Naive thymus-derived CD4-positive, alpha-beta T cell (primary cell): Measurements from ENCODE around the gene RAVER1. TPM values are rescaled to one million over a fixed set of nuclear protein-coding genes. Genes with fewer than 3 reads are reported as not detected.

Experiments
- ATAC-seq: fragments of 150-1000 bp; cut with Tn5 transposase; 2 replicates; pipeline ENCODE4 v1.10.0; 2021; ENCODE audit warnings: mild to moderate bottlenecking, moderate library complexity
- CTCF ChIA-PET: fragments of 350-600 bp; sonication (Branson Sonifier 250); formaldehyde crosslinking; loops from one replicate; lab custom pipeline; 2021; ENCODE audit warnings: antibody characterized with exemption; lab: Charles Lee
- POLR2A ChIA-PET: fragments of 350-600 bp; sonication (Branson Sonifier 250); formaldehyde crosslinking; loops from one replicate; lab custom pipeline; 2021; ENCODE audit warnings: antibody characterized with exemption, inconsistent platforms; lab: Charles Lee
- DNase-seq, 9 donors: peaks; one replicate each; pipeline versions ENCODE4 v3.0.0 to v3.0.0-alpha.2; 2020 to 2022; ENCODE audit warnings: mixed read lengths in 1 of 9
- H3K27ac ChIP-seq: one replicate; pipeline ENCODE4 v1.7.0; 2013; ENCODE audit warnings: mild to moderate bottlenecking, low read depth, low read length, moderate library complexity
- H3K27me3 ChIP-seq, 2 donors: one replicate each; pipeline ENCODE4 v1.7.0; 2013; ENCODE audit warnings: low read length in 2 of 2, mild to moderate bottlenecking in 2 of 2, moderate library complexity in 2 of 2; ENCODE audit not compliant: control insufficient read depth in 2 of 2, insufficient read depth in 2 of 2
- H3K36me3 ChIP-seq, 3 experiments: 1 replicate in 2 of 3; 2 replicates in 1 of 3; pipeline ENCODE4 v1.7.0; 2013; ENCODE audit warnings: low read length in 3 of 3, mild to moderate bottlenecking in 3 of 3, moderate library complexity in 1 of 3; ENCODE audit not compliant: insufficient read depth in 3 of 3, control insufficient read depth in 2 of 3
- H3K4me1 ChIP-seq, 2 donors: one replicate each; pipeline ENCODE4 v1.7.0; 2013; ENCODE audit warnings: low read length in 2 of 2, mild to moderate bottlenecking in 2 of 2, moderate library complexity in 1 of 2; ENCODE audit not compliant: control insufficient read depth in 2 of 2, insufficient read depth in 2 of 2
- H3K4me3 ChIP-seq: 2 replicates; pipeline ENCODE4 v1.7.0; 2013; ENCODE audit warnings: mild to moderate bottlenecking, low read length
- H3K9me3 ChIP-seq, 3 experiments: 1 replicate in 2 of 3; 2 replicates in 1 of 3; pipeline ENCODE4 v1.7.0; 2013; ENCODE audit warnings: low read length in 3 of 3; ENCODE audit not compliant: control insufficient read depth in 2 of 3
- H3K27ac Mint-ChIP-seq, 9 donors: one replicate each; pipeline ENCODE4 v1.8.0; 2020 to 2022; ENCODE audit warnings: mixed read lengths in 9 of 9, mild to moderate bottlenecking in 8 of 9, moderate library complexity in 5 of 9, inconsistent platforms in 2 of 9
- H3K27me3 Mint-ChIP-seq, 5 donors: one replicate each; pipeline ENCODE4 v1.8.0; 2021 to 2022; ENCODE audit warnings: mixed read lengths in 5 of 5, mild to moderate bottlenecking in 1 of 5
- H3K36me3 Mint-ChIP-seq, 5 donors: one replicate each; pipeline ENCODE4 v1.8.0; 2020 to 2022; ENCODE audit warnings: mixed read lengths in 5 of 5, mild to moderate bottlenecking in 3 of 5, inconsistent platforms in 1 of 5
- H3K4me1 Mint-ChIP-seq, 7 donors: one replicate each; pipeline ENCODE4 v1.8.0; 2020 to 2022; ENCODE audit warnings: mixed read lengths in 7 of 7, mild to moderate bottlenecking in 3 of 7, inconsistent platforms in 1 of 7
- H3K4me3 Mint-ChIP-seq, 10 donors: one replicate each; pipeline ENCODE4 v1.8.0; 2020 to 2022; ENCODE audit warnings: mild to moderate bottlenecking in 10 of 10, mixed read lengths in 10 of 10, moderate library complexity in 6 of 10, inconsistent platforms in 2 of 10
- H3K9me3 Mint-ChIP-seq, 11 donors: one replicate each; pipeline ENCODE4 v1.8.0; 2020 to 2022; ENCODE audit warnings: mixed read lengths in 11 of 11, mild to moderate bottlenecking in 4 of 11, inconsistent platforms in 1 of 11, moderate library complexity in 1 of 11
- intact Hi-C, 2 donors: fragments of 100-400 bp; cut with micrococcal nuclease; formaldehyde crosslinking; loops; one replicate each; pipeline ENCODE4 v1.15.1; 2023
- polyA plus RNA-seq, 2 donors: library from polyadenylated mRNA; unstranded; fragments of 300-500 nt; fragmentation: Illumina TruSeq; gene quantifications; one replicate each; pipeline ENCODE4 v1.2.3, GENCODE V29; 2021
- total RNA-seq, 6 experiments: library from RNA in 5 of 6; stranded (reverse) in 5 of 6; gene quantifications; 1 replicate in 5 of 6; 2 replicates in 1 of 6; pipeline ENCODE4 v1.2.3 and lab custom pipeline; 2021 to 2026

RAVER1 gene
- total and polyA plus RNA-seq, 7 experiments from 2014 or later: 15.6 to 81.1 (median 49.6) TPM

- ChIA-PET POLR2A (interaction anchor here (1.2 kb wide), 1 partner anchor 19 kb away, joined by 6 read pairs; no protein-coding TSS in a partner anchor), CTCF (interaction anchor here (1.2 kb wide), 1 partner anchor 28 kb away, joined by 3 read pairs; the partner anchor contains the start of gene ICAM5)
- peaks cover 3 to 63% (median 7%) of the 10 kb centered on the region in 3 experiments for H3K36me3 ChIP-seq
- ATAC-seq (no peak), DNase-seq (no peak)
- no peaks in the 10 kb centered on the region for H3K27me3 ChIP-seq
- no peak overlapping the region for H3K27ac ChIP-seq
- Mint-ChIP-seq H3K4me1 (peaks cover 13 to 27% (median 16%) of the 10 kb centered on the region in 7 donors), H3K9me3 (peaks cover 0 to 3% (median 0%) of the 10 kb centered on the region in 11 donors), H3K27me3 (no peaks in the 10 kb centered on the region), H3K36me3 (peaks cover 5 to 16% (median 13%) of the 10 kb centered on the region in 5 donors), H3K27ac (peak overlapping the region in 2 of 9 donors; percentile 25 to 30), H3K4me3 (peak overlapping the region in 4 of 10 donors; percentile 4 to 53 (median 12))
- H3K4me1 ChIP-seq: peaks cover 6 to 13% of the 10 kb centered on the region in 2 donors
- no peak overlapping the region for H3K4me3 ChIP-seq
- H3K9me3 ChIP-seq: no peaks in the 10 kb centered on the region
- intact Hi-C loops: loop anchor here (2.0 kb wide), 2 partner anchors 16 to 64 kb away; partner anchors contain the start of genes RAVER1 (in 1 of the 2) and TYK2 (in 1 of the 2)
Observed at GRCh38 chr19:10317045-10317856, 16.1 kb downstream of the RAVER1 start.

- H3K4me3 ChIP-seq: peak overlapping the region; percentile 86
- DNase-seq: no peak
- peaks cover 6 to 13% of the 10 kb centered on the region in 2 donors for H3K4me1 ChIP-seq
- peaks cover 3 to 55% (median 7%) of the 10 kb centered on the region in 3 experiments for H3K36me3 ChIP-seq
- no peaks in the 10 kb centered on the region for H3K9me3 ChIP-seq
- no peaks in the 10 kb centered on the region for H3K27me3 ChIP-seq
- no peak for ATAC-seq
- CTCF ChIA-PET: interaction anchor here (1.2 kb wide), 1 partner anchor 27 kb away, joined by 3 read pairs; the partner anchor contains the start of gene ICAM5
- Mint-ChIP-seq H3K4me3 (peak overlapping the region; percentile 66 to 94 (median 90)), H3K36me3 (peaks cover 0 to 11% (median 8%) of the 10 kb centered on the region in 5 donors), H3K27me3 (no peaks in the 10 kb centered on the region), H3K4me1 (peaks cover 13 to 23% (median 16%) of the 10 kb centered on the region in 7 donors), H3K9me3 (peaks cover 0 to 3% (median 0%) of the 10 kb centered on the region in 11 donors), H3K27ac (peak overlapping the region; percentile 35 to 95 (median 81))
- intact Hi-C loops: loop anchor here (2.0 kb wide), 2 partner anchors 16 to 64 kb away; partner anchors contain the start of genes RAVER1 (in 1 of the 2) and TYK2 (in 1 of the 2)
- peak overlapping the region; percentile 70 for H3K27ac ChIP-seq
- POLR2A ChIA-PET: interaction anchor here (0.8 to 1.4 kb wide), 3 partner anchors 20 to 64 kb away, joined by 3 to 6 read pairs (median 5); partner anchors contain the start of genes ICAM1 and TYK2
Observed at GRCh38 chr19:10316229-10317044, 16.9 kb downstream of the RAVER1 start.

- Mint-ChIP-seq H3K4me1 (peaks cover 13 to 23% (median 16%) of the 10 kb centered on the region in 7 donors), H3K27ac (peak within 1 kb of the TSS; percentile 35 to 95 (median 86)), H3K27me3 (no peaks in the 10 kb centered on the region), H3K36me3 (peaks cover 0 to 11% (median 8%) of the 10 kb centered on the region in 5 donors), H3K9me3 (peaks cover 0 to 5% (median 0%) of the 10 kb centered on the region in 11 donors), H3K4me3 (peak within 1 kb of the TSS; percentile 87 to 94 (median 90))
- peaks cover 6 to 13% of the 10 kb centered on the region in 2 donors for H3K4me1 ChIP-seq
- ChIA-PET POLR2A (interaction anchor here (0.8 to 2.1 kb wide), 5 partner anchors 8 to 65 kb away, joined by 3 to 8 read pairs (median 3); partner anchors contain the start of genes ICAM1, ICAM5, RAVER1 and TYK2), CTCF (interaction anchor here (1.5 kb wide), 1 partner anchor 46 kb away, joined by 4 read pairs; no protein-coding TSS in a partner anchor)
- no peaks in the 10 kb centered on the region for H3K9me3 ChIP-seq
- H3K27ac ChIP-seq: peak within 1 kb of the TSS; percentile 70
- H3K27me3 ChIP-seq: no peaks in the 10 kb centered on the region
- ATAC-seq (peak; percentile 92), DNase-seq (peak; percentile 77 to 94 (median 86))
- intact Hi-C loops: loop anchor here (1.0 to 2.0 kb wide), 5 partner anchors 17 to 74 kb away; partner anchors contain the start of genes RAVER1 (in 2 of the 2) and TYK2 (in 1 of the 2)
- peaks cover 3 to 52% (median 7%) of the 10 kb centered on the region in 3 experiments for H3K36me3 ChIP-seq
- H3K4me3 ChIP-seq: peak within 1 kb of the TSS; percentile 86
Observed at GRCh38 chr19:10315335-10316214, 17.8 kb downstream of the RAVER1 start, which contains the start of gene FDX2. Gene FDX2, minus strand, starts transcription at chr19:10316015. Its CDS starts 19 bp downstream, at chr19:10315996.

GRCh38 chr19:10309423-10309822, 23.9 kb downstream of the RAVER1 start, which contains the start of gene ZGLP1:
Gene ZGLP1, minus strand, starts transcription at chr19:10309815.
- Mint-ChIP-seq H3K4me1 (peaks cover 0 to 4% (median 3%) of the 10 kb centered on the region in 7 donors), H3K27me3 (no peaks in the 10 kb centered on the region), H3K4me3 (no peak within 1 kb of the TSS), H3K27ac (peak within 1 kb of the TSS in 1 of 9 donors; percentile 30), H3K36me3 (peaks cover 0 to 10% (median 3%) of the 10 kb centered on the region in 5 donors), H3K9me3 (peaks cover 0 to 3% (median 0%) of the 10 kb centered on the region in 11 donors)
- no peak within 1 kb of the TSS for H3K27ac ChIP-seq
- ATAC-seq: no peak
- ChIA-PET POLR2A (no interaction called here), CTCF (no interaction called here)
- intact Hi-C loops: no loop called here
- no peaks in the 10 kb centered on the region for H3K9me3 ChIP-seq
- no peak within 1 kb of the TSS for H3K4me3 ChIP-seq
- no peaks in the 10 kb centered on the region for H3K4me1 ChIP-seq
- peaks cover 0 to 12% (median 0%) of the 10 kb centered on the region in 3 experiments for H3K36me3 ChIP-seq
- DNase-seq: no peak
- H3K27me3 ChIP-seq: no peaks in the 10 kb centered on the region

- H3K4me3 Mint-ChIP-seq: no peak overlapping the region
- ChIA-PET POLR2A (interaction anchor here (0.6 to 1.1 kb wide), 2 partner anchors 9 kb away, joined by 3 to 4 read pairs; partner anchors contain the start of gene FDX2), CTCF (interaction anchor here (0.9 kb wide), 1 partner anchor 85 kb away, joined by 3 read pairs; no protein-coding TSS in a partner anchor)
- intact Hi-C loops: no loop called here
- H3K27me3 Mint-ChIP-seq: peaks cover 0 to 3% (median 0%) of the 10 kb centered on the region in 5 donors
- no peak for ATAC-seq
- DNase-seq: no peak
- Histone ChIP-seq H3K9me3 (no peaks in the 10 kb centered on the region), H3K4me1 (no peaks in the 10 kb centered on the region), H3K27ac (no peak overlapping the region), H3K4me3 (no peak overlapping the region), H3K27me3 (no peaks in the 10 kb centered on the region), H3K36me3 (peaks cover 0 to 12% (median 0%) of the 10 kb centered on the region in 3 experiments)
- peaks cover 0 to 2% (median 0%) of the 10 kb centered on the region in 11 donors for H3K9me3 Mint-ChIP-seq
- peaks cover 0 to 11% (median 0%) of the 10 kb centered on the region in 5 donors for H3K36me3 Mint-ChIP-seq
- peaks cover 0 to 4% (median 0%) of the 10 kb centered on the region in 7 donors for H3K4me1 Mint-ChIP-seq
- H3K27ac Mint-ChIP-seq: no peak overlapping the region
Observed at GRCh38 chr19:10306327-10306726, 27.0 kb downstream of the RAVER1 start.
